ENCODE measurements around the gene HIGD1C.

Gene HIGD1C

DNA sequence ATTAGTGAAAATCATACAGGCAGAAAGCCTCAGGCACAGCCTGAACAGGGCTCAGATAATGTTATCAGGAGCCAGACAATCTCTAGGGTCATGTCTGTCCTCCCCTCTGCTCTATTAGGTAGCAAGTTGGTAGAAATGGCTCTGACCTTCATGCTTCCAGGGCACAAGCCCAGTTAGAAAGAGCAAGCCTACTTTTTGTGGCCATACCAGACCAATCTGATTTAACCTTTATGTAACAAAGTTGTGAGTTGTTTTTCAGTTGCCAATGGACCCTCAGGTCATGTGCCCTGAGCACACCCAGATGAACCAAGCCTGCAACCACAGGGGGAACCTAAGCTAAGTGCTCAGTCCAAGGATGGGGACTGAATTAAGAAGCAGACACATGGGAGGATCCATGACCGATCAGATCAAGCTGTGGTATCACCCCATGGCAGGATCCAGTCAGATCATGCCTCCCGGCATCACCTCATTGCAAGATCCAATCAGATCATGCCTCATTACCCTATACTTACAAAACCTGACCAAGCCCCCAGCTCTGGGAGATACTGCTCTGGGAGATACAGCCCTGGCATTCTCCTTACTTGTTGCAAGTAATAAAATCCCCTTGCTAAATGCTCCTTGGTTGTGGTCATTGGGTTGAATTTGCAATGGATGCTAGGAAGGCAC, 18.8 kb upstream of the HIGD1C start:
- H3K9me3 ChIP-seq (ENCODE audit: insufficient read depth, low read depth, low read length), result peaks cover 6% of the 10 kb centered on the region; the same call in 1 of the 2 replicates
- no peak overlapping the region for H3K9ac ChIP-seq (ENCODE audit: low read depth, low read length)
- no peaks in the 10 kb centered on the region for H3K27me3 ChIP-seq (ENCODE audit: insufficient read depth, low read length)
- no peak overlapping the region for H3K27ac ChIP-seq (ENCODE audit: low read depth, low read length)
- peaks cover 10% of the 10 kb centered on the region; the same call in 1 of the 2 replicates for H3K4me1 ChIP-seq (ENCODE audit: insufficient read depth, low read length)
- no peak overlapping the region for H3K4me3 ChIP-seq (ENCODE audit: low read length)
- 88% methylated on average over 2 of the region's 2 CpGs for WGBS
- no peaks in the 10 kb centered on the region for H3K36me3 ChIP-seq (ENCODE audit: insufficient read depth, low read length)

DNA sequence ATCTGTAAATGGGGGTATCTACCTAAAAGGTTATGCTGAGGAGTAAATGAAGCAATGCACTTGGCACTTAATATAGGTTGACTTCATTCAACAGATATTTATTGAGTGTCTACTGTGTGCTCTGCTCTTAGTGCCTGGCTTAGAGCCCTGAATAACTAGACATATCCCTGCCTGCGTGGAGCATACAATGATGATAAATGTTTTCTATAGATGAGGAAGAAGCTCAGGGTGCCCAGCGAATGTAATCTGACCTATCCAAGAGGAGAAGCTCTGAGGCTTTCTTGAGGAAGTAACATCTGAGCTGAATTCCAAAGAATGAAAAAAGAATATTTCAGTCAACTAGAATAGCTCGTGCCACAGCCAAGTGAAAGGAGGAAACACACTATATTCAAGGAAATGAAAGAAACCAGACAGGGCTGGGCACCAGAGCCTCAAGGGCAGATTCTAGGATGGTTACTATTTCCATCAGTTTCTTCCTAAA, 17.9 kb upstream of the HIGD1C start:
- no peaks in the 10 kb centered on the region for H3K27me3 ChIP-seq (ENCODE audit: insufficient read depth, low read length)
- no peak overlapping the region for H3K27ac ChIP-seq (ENCODE audit: low read depth, low read length)
- H3K36me3 ChIP-seq (ENCODE audit: insufficient read depth, low read length), result no peaks in the 10 kb centered on the region
- WGBS, result 88% methylated on average over 3 of the region's 3 CpGs
- no peak overlapping the region for H3K4me3 ChIP-seq (ENCODE audit: low read length)
- peaks cover 7% of the 10 kb centered on the region; the same call in 1 of the 2 replicates for H3K4me1 ChIP-seq (ENCODE audit: insufficient read depth, low read length)
- H3K9me3 ChIP-seq (ENCODE audit: insufficient read depth, low read depth, low read length), result peaks cover 6% of the 10 kb centered on the region; the same call in 1 of the 2 replicates
- no peak overlapping the region for H3K9ac ChIP-seq (ENCODE audit: low read depth, low read length)

DNA sequence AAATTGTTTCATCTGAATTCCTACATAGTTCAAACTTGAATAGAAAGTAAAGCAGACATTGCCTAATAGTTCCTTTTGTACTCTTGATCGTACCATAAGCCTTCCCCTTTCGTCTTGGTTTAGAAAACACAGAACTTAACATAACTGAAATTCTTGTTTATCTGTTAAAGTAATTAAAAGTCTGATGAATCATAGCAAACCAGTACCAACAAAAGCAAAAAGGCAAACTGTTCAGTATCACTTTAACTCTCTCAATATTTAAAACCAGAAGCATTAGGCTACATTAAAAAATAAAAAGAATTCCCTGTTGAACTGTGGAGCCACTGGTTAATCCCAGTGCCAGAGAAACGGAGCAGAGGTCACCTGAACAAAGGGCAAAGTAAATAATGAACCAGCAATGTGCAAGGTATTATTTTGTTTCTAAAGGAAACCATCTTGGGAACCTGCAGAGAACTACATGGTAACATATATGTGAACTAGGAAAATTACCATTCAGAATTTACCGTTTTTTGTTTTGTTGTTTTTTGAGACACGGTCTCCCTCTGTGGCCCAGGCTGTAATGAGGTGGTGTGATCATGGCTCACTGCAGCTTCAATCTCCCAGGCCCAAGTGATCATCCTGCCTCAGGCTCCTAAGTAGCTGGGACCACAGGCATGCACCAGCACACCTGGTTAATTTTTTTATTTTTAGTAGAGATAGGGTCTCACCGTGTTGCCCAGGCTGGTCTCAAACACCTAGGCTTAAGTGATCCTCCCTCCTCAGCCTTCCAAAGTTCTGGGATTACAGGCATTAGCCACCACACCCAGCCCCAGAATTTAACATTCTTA, 17.1 kb upstream of the HIGD1C start:
- Histone ChIP-seq H3K9ac (ENCODE audit: low read depth, low read length) (no peak overlapping the region), H3K36me3 (ENCODE audit: insufficient read depth, low read length) (no peaks in the 10 kb centered on the region), H3K27me3 (ENCODE audit: insufficient read depth, low read length) (no peaks in the 10 kb centered on the region), H3K4me3 (ENCODE audit: low read length) (no peak overlapping the region), H3K9me3 (ENCODE audit: insufficient read depth, low read depth, low read length) (peaks cover 6% of the 10 kb centered on the region; the same call in 1 of the 2 replicates), H3K27ac (ENCODE audit: low read depth, low read length) (no peak overlapping the region), H3K4me1 (ENCODE audit: insufficient read depth, low read length) (peaks cover 7% of the 10 kb centered on the region; the same call in 1 of the 2 replicates)
- 91% methylated on average over 6 of the region's 6 CpGs for WGBS

DNA sequence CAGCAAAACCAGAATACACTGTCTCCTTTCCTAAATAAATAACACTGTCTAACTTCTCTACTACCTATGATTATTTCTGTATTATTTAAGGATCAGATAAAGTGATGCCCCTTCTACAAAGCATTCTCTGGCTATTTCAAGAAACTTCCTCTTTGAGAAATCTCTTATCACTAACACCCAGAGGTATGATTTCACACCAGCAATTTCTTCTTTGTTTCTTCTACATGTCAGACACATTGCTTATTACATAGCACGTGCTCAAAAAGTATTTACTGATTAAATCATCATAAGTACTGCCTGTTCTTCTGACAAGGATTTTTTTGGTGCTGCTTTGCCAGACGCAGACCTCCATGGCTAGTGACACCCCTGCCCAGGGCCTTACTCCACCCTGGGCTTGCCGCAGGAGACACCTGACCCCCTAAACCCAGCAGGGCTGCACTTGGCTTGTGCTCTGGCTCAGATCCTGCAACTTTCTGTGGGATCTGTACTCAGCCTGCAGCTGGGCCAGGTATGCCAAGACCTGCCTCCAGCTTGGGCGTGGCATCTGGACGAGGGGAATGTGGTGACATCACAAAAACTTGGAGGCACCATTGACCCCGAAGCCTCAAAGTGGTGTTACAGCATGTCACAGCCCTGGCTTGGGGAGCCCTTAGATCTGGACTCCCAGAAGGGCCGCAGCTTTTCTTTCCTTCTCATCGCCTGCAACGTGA, 15.4 kb upstream of the HIGD1C start:
- H3K9ac ChIP-seq (ENCODE audit: low read depth, low read length), result no peak overlapping the region

DNA sequence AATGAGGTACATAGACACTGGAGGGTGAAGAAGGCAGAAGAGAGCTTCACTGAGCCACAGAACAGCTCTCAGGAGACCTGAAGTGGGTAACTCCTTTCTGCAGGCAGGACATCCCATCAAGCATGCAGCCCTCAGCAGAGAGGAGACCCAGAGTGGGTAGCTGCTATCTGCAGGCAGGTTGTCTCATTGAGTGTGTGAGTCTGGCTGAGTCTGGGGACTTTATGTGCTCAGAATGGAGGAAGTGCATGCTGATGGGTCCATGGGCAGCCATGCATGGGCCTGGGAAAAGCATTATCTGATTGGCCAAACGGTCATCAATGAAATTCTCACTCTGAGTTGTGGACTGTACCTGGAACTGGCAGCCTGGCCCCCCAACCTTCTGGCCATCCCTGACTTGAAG, 14.7 kb upstream of the HIGD1C start:
- Histone ChIP-seq H3K9ac (ENCODE audit: low read depth, low read length) (no peak overlapping the region), H3K9me3 (ENCODE audit: insufficient read depth, low read depth, low read length) (peaks cover 6% of the 10 kb centered on the region; the same call in 1 of the 2 replicates), H3K4me3 (ENCODE audit: low read length) (no peak overlapping the region), H3K4me1 (ENCODE audit: insufficient read depth, low read length) (peaks cover 7% of the 10 kb centered on the region; the same call in 1 of the 2 replicates), H3K27ac (ENCODE audit: low read depth, low read length) (no peak overlapping the region), H3K27me3 (ENCODE audit: insufficient read depth, low read length) (no peaks in the 10 kb centered on the region), H3K36me3 (ENCODE audit: insufficient read depth, low read length) (no peaks in the 10 kb centered on the region)
- 100% methylated on average over 1 of the region's 1 CpG for WGBS

More for the DNA sequence above, 15.4 kb upstream of the HIGD1C start:
- WGBS, result 90% methylated on average over 9 of the region's 9 CpGs
- Histone ChIP-seq H3K9me3 (ENCODE audit: insufficient read depth, low read depth, low read length) (peaks cover 6% of the 10 kb centered on the region; the same call in 1 of the 2 replicates), H3K4me3 (ENCODE audit: low read length) (no peak overlapping the region), H3K36me3 (ENCODE audit: insufficient read depth, low read length) (no peaks in the 10 kb centered on the region), H3K4me1 (ENCODE audit: insufficient read depth, low read length) (peaks cover 7% of the 10 kb centered on the region; the same call in 1 of the 2 replicates), H3K27ac (ENCODE audit: low read depth, low read length) (no peak overlapping the region), H3K27me3 (ENCODE audit: insufficient read depth, low read length) (no peaks in the 10 kb centered on the region)

DNA sequence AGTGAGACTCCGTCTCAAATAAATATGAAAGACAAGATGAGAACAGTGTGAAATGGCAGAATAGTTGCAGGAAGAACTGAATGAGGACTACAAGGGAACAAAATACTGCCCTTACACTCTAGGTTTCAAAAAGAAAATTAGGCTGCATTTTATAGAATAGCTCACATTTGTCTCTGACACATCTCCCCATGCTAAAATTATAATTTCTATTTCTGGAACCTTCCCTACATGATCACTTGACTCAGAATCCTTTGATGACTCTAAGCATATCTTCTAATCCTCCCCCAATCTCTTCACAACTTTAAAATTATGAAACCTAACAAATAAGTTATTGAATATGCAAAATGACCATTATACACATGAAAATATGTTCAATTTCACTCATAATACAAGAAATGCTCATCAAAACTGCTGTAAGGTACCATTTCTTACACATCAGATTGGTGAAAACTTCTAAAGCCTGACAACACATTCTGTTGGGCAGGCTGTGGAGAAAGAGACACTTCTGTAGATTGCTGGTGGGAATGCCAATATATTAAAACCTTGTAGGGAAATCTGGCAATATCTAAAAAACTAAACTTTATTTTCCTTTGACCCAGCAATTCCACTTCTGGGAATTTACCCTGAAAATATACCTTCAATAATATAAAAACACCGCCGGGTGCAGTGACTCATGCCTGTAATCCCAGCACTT, 4.3 kb upstream of the HIGD1C start:
- no peak overlapping the region for H3K4me3 ChIP-seq (ENCODE audit: low read length)
- no peaks in the 10 kb centered on the region for H3K36me3 ChIP-seq (ENCODE audit: insufficient read depth, low read length)
- no peaks in the 10 kb centered on the region for H3K9me3 ChIP-seq (ENCODE audit: insufficient read depth, low read depth, low read length)
- 94% methylated on average over 3 of the region's 3 CpGs for WGBS
- no peaks in the 10 kb centered on the region for H3K4me1 ChIP-seq (ENCODE audit: insufficient read depth, low read length)
- H3K27ac ChIP-seq (ENCODE audit: low read depth, low read length), result no peak overlapping the region
- H3K27me3 ChIP-seq (ENCODE audit: insufficient read depth, low read length), result no peaks in the 10 kb centered on the region
- H3K9ac ChIP-seq (ENCODE audit: low read depth, low read length), result no peak overlapping the region

DNA sequence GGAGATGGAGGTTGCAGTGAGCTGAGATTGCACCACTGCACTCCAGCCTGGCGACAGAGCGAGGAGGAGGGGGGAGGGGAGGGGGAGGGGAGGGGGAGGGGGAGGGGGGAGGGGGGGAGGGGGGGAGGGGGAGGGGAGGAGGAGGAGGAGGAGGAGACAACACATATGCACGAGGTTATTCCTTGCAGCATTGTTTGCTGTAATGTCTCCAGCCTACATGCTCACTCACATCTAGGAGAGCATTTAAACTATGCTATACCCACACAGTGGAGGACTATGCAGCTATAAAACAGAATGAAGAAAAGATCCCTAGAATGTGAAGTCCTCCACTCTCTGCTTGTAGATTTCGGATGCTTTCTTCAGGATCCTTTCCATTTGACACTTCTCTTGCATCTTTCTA, 3.5 kb upstream of the HIGD1C start:
- 97% methylated on average over 1 of the region's 4 CpGs for WGBS
- Histone ChIP-seq H3K36me3 (ENCODE audit: insufficient read depth, low read length) (no peaks in the 10 kb centered on the region), H3K27ac (ENCODE audit: low read depth, low read length) (no peak overlapping the region)

DNA sequence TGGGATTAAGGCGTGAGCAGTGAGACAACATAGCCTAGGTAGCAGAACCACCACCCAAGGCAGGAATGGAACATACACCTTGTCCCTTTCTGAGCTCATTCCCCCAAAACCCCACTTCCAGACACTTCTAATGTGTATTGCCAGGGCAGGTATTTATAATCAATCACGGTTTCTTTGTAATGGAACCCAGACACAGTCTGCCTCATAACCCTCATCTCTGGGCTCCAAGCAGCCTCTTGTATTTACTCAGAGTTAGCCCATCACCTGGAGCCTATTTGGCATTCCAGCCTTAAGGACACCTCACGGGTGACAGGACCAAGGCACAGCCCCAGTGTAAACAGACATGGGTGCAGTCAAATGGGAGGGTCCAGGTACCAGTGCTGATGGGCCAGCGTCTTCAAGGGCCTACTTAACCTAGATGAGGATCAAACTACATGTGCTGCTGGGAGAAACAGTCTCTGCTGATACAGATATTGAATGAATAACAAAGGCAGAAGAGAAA, 2.5 kb upstream of the HIGD1C start:
- 89% methylated on average over 4 of the region's 4 CpGs for WGBS
- H3K36me3 ChIP-seq (ENCODE audit: insufficient read depth, low read length), result no peaks in the 10 kb centered on the region

More for the DNA sequence above, 3.5 kb upstream of the HIGD1C start:
- H3K4me3 ChIP-seq (ENCODE audit: low read length), result no peak overlapping the region
- H3K9ac ChIP-seq (ENCODE audit: low read depth, low read length), result no peak overlapping the region
- H3K4me1 ChIP-seq (ENCODE audit: insufficient read depth, low read length), result no peaks in the 10 kb centered on the region
- no peaks in the 10 kb centered on the region for H3K27me3 ChIP-seq (ENCODE audit: insufficient read depth, low read length)
- H3K9me3 ChIP-seq (ENCODE audit: insufficient read depth, low read depth, low read length), result no peaks in the 10 kb centered on the region

DNA sequence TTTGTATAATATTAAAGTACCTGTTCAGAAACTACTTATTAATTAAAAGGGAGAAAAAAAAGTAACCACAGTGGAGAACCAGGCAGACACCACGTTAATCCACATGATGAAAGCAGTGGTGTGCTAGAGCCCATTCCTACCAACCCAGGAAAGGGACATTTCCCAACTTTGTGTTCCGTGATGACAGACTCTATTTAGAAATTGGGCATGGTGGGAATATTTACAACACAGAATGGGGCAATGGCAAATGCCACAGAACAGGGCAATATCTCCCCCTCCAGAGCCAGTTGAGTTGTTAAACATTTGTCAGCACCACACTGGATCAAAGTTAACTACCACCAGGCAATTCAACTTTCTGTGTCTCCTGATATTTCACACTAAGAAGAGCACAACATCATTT, 1.2 kb upstream of the HIGD1C start:
- H3K4me3 ChIP-seq (ENCODE audit: low read length), result no peak overlapping the region
- no peak overlapping the region for H3K27ac ChIP-seq (ENCODE audit: low read depth, low read length)
- H3K9me3 ChIP-seq (ENCODE audit: insufficient read depth, low read depth, low read length), result no peaks in the 10 kb centered on the region
- H3K9ac ChIP-seq (ENCODE audit: low read depth, low read length), result no peak overlapping the region
- no peaks in the 10 kb centered on the region for H3K27me3 ChIP-seq (ENCODE audit: insufficient read depth, low read length)
- WGBS, result 92% methylated on average over 2 of the region's 2 CpGs
- no peaks in the 10 kb centered on the region for H3K4me1 ChIP-seq (ENCODE audit: insufficient read depth, low read length)
- no peaks in the 10 kb centered on the region for H3K36me3 ChIP-seq (ENCODE audit: insufficient read depth, low read length)

More for the DNA sequence above, 2.5 kb upstream of the HIGD1C start:
- Histone ChIP-seq H3K27ac (ENCODE audit: low read depth, low read length) (no peak overlapping the region), H3K9ac (ENCODE audit: low read depth, low read length) (no peak overlapping the region), H3K9me3 (ENCODE audit: insufficient read depth, low read depth, low read length) (no peaks in the 10 kb centered on the region), H3K4me1 (ENCODE audit: insufficient read depth, low read length) (no peaks in the 10 kb centered on the region), H3K4me3 (ENCODE audit: low read length) (no peak overlapping the region), H3K27me3 (ENCODE audit: insufficient read depth, low read length) (no peaks in the 10 kb centered on the region)

DNA sequence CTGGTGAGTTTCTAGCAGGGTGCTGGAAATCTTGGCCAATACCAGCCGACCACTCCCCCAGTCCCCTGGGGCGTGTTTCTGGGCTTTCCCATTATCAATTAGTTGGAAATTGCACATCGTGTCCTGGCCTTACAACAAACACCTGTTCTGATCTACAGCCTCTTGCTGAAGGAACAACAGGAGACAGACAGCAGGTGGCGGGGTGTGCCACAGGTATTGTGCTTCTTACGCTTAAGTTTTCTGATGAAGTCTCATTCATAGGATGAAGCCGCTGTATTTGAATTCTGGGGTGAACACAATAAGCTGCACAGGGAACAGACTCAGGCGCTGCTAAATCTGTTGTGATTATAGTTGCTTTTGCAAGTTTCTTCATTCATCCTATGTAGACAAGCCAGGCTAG, 703 bp downstream of the HIGD1C start:
- Histone ChIP-seq H3K27ac (ENCODE audit: low read depth, low read length) (no peak overlapping the region), H3K36me3 (ENCODE audit: insufficient read depth, low read length) (no peaks in the 10 kb centered on the region), H3K9ac (ENCODE audit: low read depth, low read length) (no peak overlapping the region), H3K27me3 (ENCODE audit: insufficient read depth, low read length) (no peaks in the 10 kb centered on the region), H3K4me1 (ENCODE audit: insufficient read depth, low read length) (no peaks in the 10 kb centered on the region), H3K9me3 (ENCODE audit: insufficient read depth, low read depth, low read length) (no peaks in the 10 kb centered on the region), H3K4me3 (ENCODE audit: low read length) (no peak overlapping the region)
- WGBS, result 93% methylated on average over 7 of the region's 7 CpGs

All from HUES64 (cell line).